HCT116 (cell line): Measurements from ENCODE around the gene UBE3B. TPM values are rescaled to one million over a fixed set of nuclear protein-coding genes. Genes with fewer than 3 reads are reported as not detected.

ENCODE experiments used
- ATAC-seq: fragments of 200-7000 bp; cut with Tn5 transposase; 2 replicates; pipeline ENCODE4 v1.9.1; 2020; ENCODE audit warnings: mild to moderate bottlenecking, moderate library complexity
- BruUV-seq: library from RNA; stranded (reverse); fragments of 400-500 nt; replicated peaks from 2 replicates; lab custom pipeline; 2021; lab: Mats Ljungman, UMichigan
- CTCF ChIA-PET: fragments of 300-600 bp; sonication (Branson Sonifier 250); formaldehyde crosslinking; loops from one replicate; lab custom pipeline; 2021; ENCODE audit warnings: antibody characterized with exemption; lab: Charles Lee
- POLR2A ChIA-PET: fragments of 300-600, 350-600 bp; sonication (Branson Sonifier 250); formaldehyde crosslinking; loops from one replicate; lab custom pipeline; 2021; ENCODE audit warnings: antibody characterized with exemption; lab: Charles Lee
- RAD21 ChIA-PET, 2 experiments: fragments of 300-600 bp; sonication (Branson Sonifier 250); formaldehyde crosslinking; loops; one replicate each; lab custom pipeline; 2023; ENCODE audit warnings: low total read pairs in 2 of 2; ENCODE audit not compliant: uncharacterized antibody in 2 of 2, unreplicated experiment in 2 of 2, low non-redundant PET in 1 of 2; lab: Charles Lee
- DNase-seq: peaks from one replicate; pipeline ENCODE4 v3.0.0-alpha.2; 2010; ENCODE audit warnings: low read depth, low spot score
- H2AFZ ChIP-seq: fragments of 200-600 bp; shearing (Covaris generic), sonication (generic); 2 replicates; pipeline ENCODE4 v1.6.1; 2017; ENCODE audit warnings: low read depth, mixed run types, mixed read lengths, antibody characterized with exemption, low read length; ENCODE audit not compliant: poor library complexity, severe bottlenecking
- H3K27ac ChIP-seq: 2 replicates; pipeline ENCODE4 v1.5.1; 2012; ENCODE audit warnings: low read depth, low read length
- H3K27me3 ChIP-seq: fragments of 200-600 bp; sonication (generic); 2 replicates; pipeline ENCODE4 v1.6.1; 2016; ENCODE audit warnings: mixed run types, low read length, mixed read lengths; ENCODE audit not compliant: insufficient read depth
- H3K36me3 ChIP-seq, 2 experiments: fragments of 200-500 bp in 1 of 2; fragments of 200-600 bp in 1 of 2; sonication (Bioruptor generic) in 1 of 2; sonication (generic) in 1 of 2; 2 replicates each; pipeline versions ENCODE4 v1.5.1 to v1.6.1; 2014 to 2016; ENCODE audit warnings: low read length in 2 of 2, inconsistent platforms in 1 of 2, mixed read lengths in 1 of 2, mixed run types in 1 of 2; ENCODE audit not compliant: insufficient read depth in 2 of 2, control insufficient read depth in 1 of 2
- H3K4me1 ChIP-seq, 2 experiments: fragments of 200-600 bp in 1 of 2; sonication (generic) in 1 of 2; 2 replicates each; pipeline versions ENCODE4 v1.5.1 to v1.6.1; 2012 to 2017; ENCODE audit warnings: low read length in 2 of 2, inconsistent platforms in 1 of 2, mild to moderate bottlenecking in 1 of 2, mixed read lengths in 1 of 2, mixed run types in 1 of 2, moderate library complexity in 1 of 2; ENCODE audit not compliant: insufficient read depth in 2 of 2, control insufficient read depth in 1 of 2
- H3K4me2 ChIP-seq: fragments of 200-600 bp; sonication (generic); 2 replicates; pipeline ENCODE4 v1.6.1; 2017; ENCODE audit warnings: mixed run types, low read length, mixed read lengths
- H3K4me3 ChIP-seq, 2 experiments: fragments of 200-600 bp in 1 of 2; sonication (generic) in 1 of 2; replicated peaks in 1 of 2; 2 replicates each; pipeline ENCODE4 v1.5.1; 2011 to 2016; ENCODE audit warnings: low read length in 2 of 2, control low read depth in 1 of 2, low read depth in 1 of 2, mild to moderate bottlenecking in 1 of 2, mixed read lengths in 1 of 2, mixed run types in 1 of 2
- H3K79me2 ChIP-seq: fragments of 200-600 bp; sonication (generic); 2 replicates; pipeline ENCODE4 v1.6.1; 2017; ENCODE audit warnings: mild to moderate bottlenecking, mixed run types, low read length, moderate library complexity, mixed read lengths; ENCODE audit not compliant: insufficient read depth
- H3K9ac ChIP-seq: fragments of 200-600 bp; sonication (generic); 2 replicates; pipeline ENCODE4 v1.6.1; 2016; ENCODE audit warnings: low read length, mixed read lengths
- H3K9me2 ChIP-seq: fragments of 200-600 bp; sonication (generic), shearing (Covaris generic); 2 replicates; pipeline ENCODE4 v1.6.1; 2017; ENCODE audit warnings: mixed run types, mild to moderate bottlenecking, moderate library complexity; ENCODE audit not compliant: insufficient read depth
- H3K9me3 ChIP-seq, 2 experiments: fragments of 200-500 bp in 1 of 2; fragments of 200-600 bp in 1 of 2; sonication (Bioruptor generic) in 1 of 2; sonication (generic) in 1 of 2; 2 replicates each; pipeline ENCODE4 v1.6.1; 2014 to 2017; ENCODE audit warnings: low read length in 2 of 2, mixed read lengths in 2 of 2, inconsistent platforms in 1 of 2, low read depth in 1 of 2, mild to moderate bottlenecking in 1 of 2, mixed run types in 1 of 2, moderate library complexity in 1 of 2; ENCODE audit not compliant: control insufficient read depth in 1 of 2, insufficient read depth in 1 of 2
- H4K20me1 ChIP-seq: fragments of 200-600 bp; sonication (generic), shearing (Covaris generic); 2 replicates; pipeline ENCODE4 v1.6.1; 2017; ENCODE audit warnings: mixed run types, mild to moderate bottlenecking, moderate library complexity; ENCODE audit not compliant: insufficient read depth
- CEBPB ChIP-seq: IDR thresholded peaks from 2 replicates; pipeline ENCODE4 v1.6.1; 2012; ENCODE audit warnings: low read depth
- EGR1 ChIP-seq: IDR thresholded peaks from 2 replicates; pipeline ENCODE4 v1.6.1; 2012; ENCODE audit warnings: low read depth
- ELF1 ChIP-seq: IDR thresholded peaks from 2 replicates; pipeline ENCODE4 v1.6.1; 2012; ENCODE audit warnings: low read depth, borderline replicate concordance
- EZH2 ChIP-seq: fragments of 200-600 bp; sonication (generic); IDR thresholded peaks from 2 replicates; pipeline ENCODE4 v1.6.1; 2017; ENCODE audit warnings: antibody characterized with exemption, mixed run types
- EZH2phosphoT487 ChIP-seq: fragments of 200-600 bp; IDR thresholded peaks from 2 replicates; pipeline ENCODE4 v1.6.1; 2018; ENCODE audit warnings: antibody characterized with exemption, borderline replicate concordance
- JUND ChIP-seq: IDR thresholded peaks from 2 replicates; pipeline ENCODE4 v1.6.1; 2012
- POLR2A ChIP-seq: IDR thresholded peaks from 2 replicates; pipeline ENCODE4 v1.7.0; 2011; ENCODE audit warnings: borderline replicate concordance; ENCODE audit not compliant: insufficient read depth, insufficient read length; ENCODE audit errors: extremely low read depth
- POLR2AphosphoS5 ChIP-seq: IDR thresholded peaks from 2 replicates; pipeline ENCODE4 v1.6.1; 2011; ENCODE audit warnings: mild to moderate bottlenecking, low read depth, low read length, moderate library complexity
- REST ChIP-seq: IDR thresholded peaks from 2 replicates; pipeline ENCODE4 v1.6.1; 2012; ENCODE audit warnings: low read depth
- SIN3A ChIP-seq: IDR thresholded peaks from 2 replicates; pipeline ENCODE4 v1.6.1; 2012; ENCODE audit warnings: low read depth
- SRF ChIP-seq: IDR thresholded peaks from 2 replicates; pipeline ENCODE4 v1.6.1; 2012; ENCODE audit warnings: low read depth
- TCF7L2 ChIP-seq: IDR thresholded peaks from 2 replicates; pipeline ENCODE4 v1.7.0; 2011; ENCODE audit warnings: borderline replicate concordance, inconsistent platforms; ENCODE audit not compliant: insufficient read depth, insufficient read length; ENCODE audit errors: extremely low read depth
- YY1 ChIP-seq: IDR thresholded peaks from 2 replicates; pipeline ENCODE4 v1.6.1; 2011; ENCODE audit warnings: low read length, low read depth, moderate library complexity, mild to moderate bottlenecking; ENCODE audit not compliant: insufficient replicate concordance; ENCODE audit errors: extremely low read depth
- ZNF274 ChIP-seq: fragments of 200-500 bp; sonication (Bioruptor generic); IDR thresholded peaks from 2 replicates; pipeline ENCODE4 v1.6.1; 2014; ENCODE audit warnings: mild to moderate bottlenecking, low read depth, low read length, inconsistent platforms
- intact Hi-C: fragments of 100-400 bp; cut with micrococcal nuclease; formaldehyde crosslinking; loops from 2 replicates; pipeline ENCODE4 v1.10.0; 2022
- total RNA-seq: library from RNA; stranded (reverse); gene quantifications from one replicate; pipeline ENCODE4 v1.2.1, GENCODE V29; 2021; ENCODE audit not compliant: unreplicated experiment

The UBE3B gene
- total RNA-seq, 1 experiment from 2014 or later: 28.9 TPM

GRCh38 chr12:109489016-109489954 is 11.9 kb downstream of the UBE3B start (continued):
- TF ChIP-seq POLR2AphosphoS5: no peak
- TF ChIP-seq EZH2: no peak
- TF ChIP-seq SRF: no peak
- TF ChIP-seq EZH2phosphoT487: no peak
- no peak for TF ChIP-seq JUND
- TF ChIP-seq POLR2A: no peak
- TF ChIP-seq TCF7L2: no peak

GRCh38 chr12:109489955-109490565 is 12.6 kb downstream of the UBE3B start:
- Histone ChIP-seq H3K9me2 (no peaks in the 10 kb centered on the region), H4K20me1 (no peaks in the 10 kb centered on the region), H2AFZ (no peak overlapping the region), H3K9ac (no peak overlapping the region), H3K27me3 (no peaks in the 10 kb centered on the region), H3K4me2 (no peak overlapping the region), H3K4me1 (no peaks in the 10 kb centered on the region), H3K27ac (no peak overlapping the region), H3K79me2 (no peaks in the 10 kb centered on the region), H3K9me3 (no peaks in the 10 kb centered on the region), H3K4me3 (no peak overlapping the region), H3K36me3 (peaks cover 26 to 40% of the 10 kb centered on the region in 2 experiments)
- ChIA-PET CTCF (no interaction called here), RAD21 (no interaction called here), POLR2A (no interaction called here)
- TF ChIP-seq EGR1 (no peak), SIN3A (no peak), EZH2phosphoT487 (no peak), POLR2AphosphoS5 (no peak), ELF1 (no peak), SRF (no peak), YY1 (no peak), POLR2A (no peak), REST (no peak), CEBPB (no peak), ZNF274 (no peak)
- ATAC-seq: no peak
- no TSS peak for BruUV-seq
- intact Hi-C loops: no loop called here
- DNase-seq: no peak
